Gastrocnemius medialis (tissue), 4 donors: ENCODE results near the gene AKR1B15.

ENCODE experiments used
- CTCF ChIP-seq, 5 experiments: fragments of 450-650 bp in 3 of 5; fragments of 200-600 bp in 2 of 5; sonication (generic) in 2 of 5; IDR thresholded peaks in 4 of 5; conservative IDR thresholded peaks in 1 of 5; 1 replicate in 4 of 5; 2 replicates in 1 of 5; pipeline ENCODE4 v1.5.1; 2016 to 2019; ENCODE audit warnings: antibody characterized with exemption in 5 of 5, mild to moderate bottlenecking in 3 of 5, moderate library complexity in 3 of 5
- POLR2A ChIP-seq, 2 donors: fragments of 450-650 bp; IDR thresholded peaks; one replicate each; pipeline ENCODE4 v1.6.1; 2017; ENCODE audit warnings: antibody characterized with exemption in 2 of 2, mild to moderate bottlenecking in 2 of 2, moderate library complexity in 2 of 2

GRCh38 chr7:134574322-134574721 is 25.4 kb downstream of the AKR1B15 start:
- no peak for TF ChIP-seq POLR2A (IDR thresholded peaks at IDR 0.05)
- TF ChIP-seq CTCF (IDR thresholded peaks at IDR 0.05 in 4 of 5, conservative IDR thresholded peaks at IDR 0.05 in 1 of 5): no peak
